ENCODE data around the gene DHRSX.
A peak's percentile ranks its signal among the peaks of the same experiment; 100 is the strongest.
"Not testable (repeated sequence)": the region's sequence is repeated elsewhere in the genome, so short reads cannot be mapped to it uniquely, and the experiment has no call there.

DHRSX gene

DNA sequence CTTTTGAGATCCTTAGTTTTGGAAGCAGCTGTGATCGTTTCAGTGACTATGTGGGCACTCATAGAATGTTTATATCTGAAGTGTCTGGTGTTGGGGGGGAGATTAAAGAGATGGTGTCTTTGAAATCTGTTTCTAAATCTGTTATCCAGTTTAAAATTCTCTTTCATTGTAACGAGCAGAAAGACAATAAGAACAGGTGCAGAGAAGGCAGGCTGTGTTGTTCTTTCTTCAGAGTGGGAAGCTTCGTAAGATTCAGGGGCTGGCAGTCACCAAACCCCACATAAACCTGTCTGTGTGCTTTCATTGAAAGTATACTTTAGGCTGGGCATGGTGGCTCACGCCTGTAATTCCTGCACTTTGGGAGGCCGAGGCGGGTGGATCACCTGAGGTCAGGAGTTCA is 16.3 kb upstream of the DHRSX start:
- no peak for DNase-seq

DNA sequence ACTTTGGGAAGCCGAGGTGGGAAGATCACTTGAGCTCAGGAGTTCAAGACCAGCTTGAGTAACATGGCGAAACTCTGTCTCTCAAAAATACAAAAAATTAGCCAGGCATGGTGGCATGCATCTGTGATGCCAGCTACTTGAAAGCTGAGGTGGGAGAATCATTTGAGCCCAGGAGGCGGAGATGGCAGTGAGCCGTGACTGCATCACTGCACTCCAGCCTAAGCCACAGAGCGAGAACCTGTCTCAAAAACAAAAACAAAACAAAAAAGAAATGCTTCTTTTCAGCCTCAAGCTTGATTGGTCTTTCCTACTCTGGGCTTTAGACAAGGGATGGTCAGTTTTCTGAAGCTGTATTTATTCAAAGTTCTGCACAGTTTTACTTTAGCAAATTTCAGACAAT is 15.8 kb upstream of the DHRSX start:
- no peak for DNase-seq

DNA sequence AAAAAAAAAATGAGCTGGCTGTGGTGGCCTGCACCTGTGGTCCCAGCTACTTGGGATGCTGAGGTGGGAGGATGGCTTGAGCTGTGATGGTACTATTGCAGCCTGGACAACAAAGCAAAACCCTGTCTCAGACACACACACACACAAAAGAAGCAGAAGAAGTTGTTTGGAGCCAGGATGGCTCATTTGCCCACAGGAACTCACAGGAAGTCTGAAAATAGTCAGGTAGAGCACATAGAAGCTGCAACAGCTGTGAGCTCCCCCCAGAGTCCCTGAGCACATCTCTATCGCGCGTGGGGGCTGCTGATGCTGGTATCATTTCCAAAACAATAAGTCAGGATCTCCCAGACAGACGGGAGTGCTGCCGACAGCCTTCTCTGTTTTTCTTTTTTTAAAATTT is 13.4 kb upstream of the DHRSX start:
- no peak for DNase-seq

DNA sequence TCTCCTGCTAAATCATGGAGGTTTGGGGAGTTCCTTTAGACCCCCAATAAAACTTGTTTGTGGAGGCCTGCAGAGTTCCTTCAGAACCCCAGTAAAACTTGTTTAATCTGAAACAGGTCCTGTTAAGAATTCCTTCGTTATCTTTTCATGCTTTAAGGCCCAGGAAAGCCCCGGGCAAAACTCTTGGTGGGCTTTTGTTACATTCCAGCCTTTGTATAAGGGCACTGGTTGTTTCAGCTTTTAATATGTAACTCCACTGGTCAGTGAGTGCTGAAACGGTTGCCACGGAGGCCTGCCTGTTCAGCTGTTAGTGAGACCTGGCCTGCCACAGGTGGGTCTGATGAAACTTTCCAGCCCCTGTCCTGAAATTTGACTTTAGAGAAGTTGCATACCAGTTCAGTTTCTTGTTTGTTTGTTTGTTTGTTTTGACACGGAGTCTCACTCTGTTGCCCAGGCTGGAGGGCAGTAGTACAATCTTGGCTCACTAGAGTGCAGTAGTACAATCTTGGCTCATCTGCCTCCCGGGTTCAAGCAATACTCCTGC is 12.4 kb upstream of the DHRSX start:
- DNase-seq = no peak

DNA sequence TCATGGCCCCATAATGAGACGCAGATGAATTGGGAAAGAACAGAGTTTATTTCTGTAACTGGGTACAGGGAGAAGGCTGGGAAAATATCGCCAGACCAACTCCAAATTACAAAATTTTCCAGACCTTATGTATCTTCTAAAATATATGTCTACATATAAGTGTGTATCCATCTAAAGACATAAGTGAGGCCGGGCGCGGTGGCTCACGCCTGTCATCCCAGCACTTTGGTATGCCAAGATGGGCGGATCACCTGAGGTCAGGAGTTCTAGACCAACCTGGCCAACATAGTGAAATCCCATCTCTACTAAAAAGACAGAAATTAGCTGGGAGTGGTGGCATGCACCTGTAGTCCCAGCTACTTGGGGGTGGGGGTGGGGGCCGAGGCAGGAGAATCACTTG is 11.7 kb upstream of the DHRSX start:
- DNase-seq = no peak

DNA sequence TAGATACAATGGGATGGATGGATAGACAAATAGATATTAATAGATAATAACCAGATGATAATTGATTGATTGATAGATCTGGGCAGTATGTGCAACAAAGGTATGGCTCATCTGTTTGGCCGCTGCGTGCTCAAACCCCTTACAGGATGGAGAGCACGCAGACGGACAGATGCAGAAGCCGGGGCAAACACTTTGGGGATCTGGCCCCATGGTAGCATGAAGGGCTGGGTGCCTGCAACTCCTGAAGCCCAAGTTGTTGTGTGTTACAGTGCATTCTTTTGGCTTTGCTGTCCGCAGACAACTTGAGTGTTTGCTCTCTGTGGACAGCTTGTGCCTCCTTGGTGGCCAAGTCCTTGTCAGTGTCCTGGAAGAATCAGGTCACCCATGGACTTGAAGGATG is 10.6 kb upstream of the DHRSX start:
- no peak for DNase-seq

DNA sequence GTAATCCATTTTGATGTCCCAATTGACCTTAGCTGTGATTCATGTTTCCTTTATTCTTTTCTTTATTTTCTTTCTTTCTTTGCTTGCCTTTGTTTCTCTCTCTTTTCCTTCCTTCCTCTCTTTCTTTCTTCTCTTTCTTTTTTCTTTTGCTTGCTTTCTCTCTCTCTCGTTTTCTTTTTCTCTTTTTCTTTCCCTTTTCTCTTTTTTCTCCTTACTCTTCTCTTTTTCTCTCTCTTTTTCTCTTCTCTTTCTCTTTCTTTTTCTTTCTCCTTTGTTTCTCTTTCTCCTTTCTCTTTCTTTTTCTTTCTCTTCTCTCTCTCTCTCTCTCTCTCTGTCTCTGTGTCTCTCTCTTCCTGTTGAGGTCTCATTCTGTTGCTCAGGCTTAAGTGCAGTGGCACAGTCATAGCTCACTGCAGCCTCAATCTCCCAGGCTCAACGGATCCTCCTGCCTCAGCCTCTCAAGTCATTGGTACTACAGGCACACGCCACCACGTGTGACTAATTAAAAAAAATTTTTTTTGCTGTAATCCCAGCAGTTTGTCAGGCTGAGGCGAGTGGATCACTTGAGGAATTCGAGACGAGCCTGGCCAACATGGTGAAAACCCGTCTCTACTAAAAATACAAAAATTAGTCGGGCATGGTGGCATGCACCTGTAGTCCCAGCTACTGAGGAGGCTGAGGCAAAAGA is 8.0 kb upstream of the DHRSX start:
- DNase-seq = no peak

DNA sequence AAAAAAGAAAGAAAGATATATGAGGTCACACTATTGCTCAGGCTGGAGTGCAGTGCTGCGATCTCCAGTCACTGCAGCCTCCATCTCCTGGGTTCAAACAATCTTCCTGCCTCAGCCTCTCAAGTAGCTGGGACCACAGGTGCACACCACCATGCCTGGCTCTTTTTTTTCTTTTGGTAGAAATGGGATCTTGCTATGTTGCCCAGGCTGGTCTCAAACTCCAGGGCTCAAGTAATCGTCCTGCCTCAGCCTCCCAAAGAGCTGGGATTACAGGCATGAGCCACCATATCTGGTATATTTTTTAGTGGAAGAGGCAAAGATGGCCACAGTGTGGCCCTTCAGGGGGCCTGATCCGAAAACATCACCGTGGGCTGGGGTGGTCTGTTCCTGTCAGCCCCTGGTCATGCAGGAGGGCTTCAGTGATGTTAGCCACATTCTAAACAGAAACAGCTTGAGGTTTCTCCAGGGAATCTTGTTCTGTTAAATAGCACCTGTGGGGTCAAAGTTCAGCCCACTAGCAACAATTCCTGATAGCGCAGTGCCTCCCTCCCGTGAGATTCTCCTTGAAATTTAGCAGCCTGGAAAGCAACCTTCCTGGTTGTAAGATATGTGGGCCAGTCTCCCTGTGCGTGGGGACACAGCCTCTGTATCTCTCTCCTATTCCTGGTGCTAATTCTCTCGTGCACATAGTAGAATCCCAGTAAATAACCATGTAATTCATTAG is 7.3 kb upstream of the DHRSX start:
- DNase-seq = no peak

DNA sequence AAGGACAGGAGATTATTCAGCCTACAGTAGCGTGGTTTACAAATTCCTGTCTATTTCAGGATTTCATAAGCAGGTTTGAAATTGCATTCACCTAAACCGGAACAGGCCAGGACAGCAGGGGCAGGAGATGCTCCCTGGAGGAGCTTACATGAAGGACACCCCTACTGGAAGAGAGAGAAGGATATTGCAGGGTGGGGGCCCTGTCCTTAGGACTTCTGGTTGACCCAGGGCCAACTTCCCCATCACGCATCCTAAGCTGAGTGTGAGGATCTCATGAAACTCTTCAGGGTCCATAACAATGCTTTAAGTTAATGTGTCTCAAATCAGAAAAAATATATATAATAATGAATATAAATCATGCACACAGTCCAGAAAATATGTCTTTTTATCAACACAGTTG is 6.4 kb upstream of the DHRSX start:
- DNase-seq = no peak

DNA sequence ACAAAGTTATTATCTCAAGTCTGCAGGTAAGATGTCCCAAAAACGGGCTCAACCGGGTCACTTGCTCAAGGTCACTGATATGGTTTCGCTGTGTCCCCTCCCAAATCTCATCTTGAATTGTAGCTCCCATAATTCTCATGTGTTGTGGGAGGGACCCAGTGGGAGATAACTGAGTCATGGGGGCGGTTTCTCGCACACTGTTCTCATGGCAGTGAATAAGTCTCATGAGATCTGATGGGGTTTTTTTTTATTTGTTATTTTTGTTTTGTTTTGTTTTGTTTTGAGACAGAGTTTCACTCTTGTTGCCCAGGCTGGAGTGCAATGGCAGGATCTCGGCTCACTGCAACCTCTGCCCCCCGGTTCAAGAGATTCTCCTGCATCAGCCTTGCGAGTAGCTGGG is 4.6 kb upstream of the DHRSX start:
- not testable (repeated sequence) for DNase-seq

DNA sequence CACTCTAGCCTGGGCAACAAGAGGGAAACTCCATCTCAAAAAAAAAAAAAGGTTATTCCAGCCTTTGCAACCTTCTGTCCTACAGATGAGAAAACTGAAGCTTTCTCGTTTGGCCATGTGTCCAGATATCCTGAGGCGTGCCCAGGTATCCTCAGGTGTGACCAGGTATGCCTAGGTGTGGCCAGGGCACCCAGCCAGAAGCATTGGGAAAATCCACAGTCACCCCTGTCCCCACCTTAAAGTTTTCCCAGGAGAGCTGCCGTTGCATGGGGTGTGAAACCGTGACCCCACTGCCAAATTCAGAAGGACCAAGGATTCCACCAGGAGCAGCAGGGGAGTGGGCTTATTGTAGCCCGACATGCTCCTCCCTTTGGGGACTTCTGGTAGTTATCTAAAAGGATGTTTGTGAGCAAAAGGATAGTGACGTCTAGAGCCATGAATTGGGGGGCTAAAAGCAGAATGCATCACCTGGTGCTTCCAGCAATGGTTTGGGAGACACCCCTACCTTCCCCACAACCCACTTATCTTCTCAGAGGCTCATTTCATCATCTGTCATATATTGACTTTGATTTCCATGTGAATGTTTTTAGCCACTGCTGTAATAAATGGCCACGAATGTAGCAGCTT is 4.0 kb upstream of the DHRSX start:
- no peak for DNase-seq

DNA sequence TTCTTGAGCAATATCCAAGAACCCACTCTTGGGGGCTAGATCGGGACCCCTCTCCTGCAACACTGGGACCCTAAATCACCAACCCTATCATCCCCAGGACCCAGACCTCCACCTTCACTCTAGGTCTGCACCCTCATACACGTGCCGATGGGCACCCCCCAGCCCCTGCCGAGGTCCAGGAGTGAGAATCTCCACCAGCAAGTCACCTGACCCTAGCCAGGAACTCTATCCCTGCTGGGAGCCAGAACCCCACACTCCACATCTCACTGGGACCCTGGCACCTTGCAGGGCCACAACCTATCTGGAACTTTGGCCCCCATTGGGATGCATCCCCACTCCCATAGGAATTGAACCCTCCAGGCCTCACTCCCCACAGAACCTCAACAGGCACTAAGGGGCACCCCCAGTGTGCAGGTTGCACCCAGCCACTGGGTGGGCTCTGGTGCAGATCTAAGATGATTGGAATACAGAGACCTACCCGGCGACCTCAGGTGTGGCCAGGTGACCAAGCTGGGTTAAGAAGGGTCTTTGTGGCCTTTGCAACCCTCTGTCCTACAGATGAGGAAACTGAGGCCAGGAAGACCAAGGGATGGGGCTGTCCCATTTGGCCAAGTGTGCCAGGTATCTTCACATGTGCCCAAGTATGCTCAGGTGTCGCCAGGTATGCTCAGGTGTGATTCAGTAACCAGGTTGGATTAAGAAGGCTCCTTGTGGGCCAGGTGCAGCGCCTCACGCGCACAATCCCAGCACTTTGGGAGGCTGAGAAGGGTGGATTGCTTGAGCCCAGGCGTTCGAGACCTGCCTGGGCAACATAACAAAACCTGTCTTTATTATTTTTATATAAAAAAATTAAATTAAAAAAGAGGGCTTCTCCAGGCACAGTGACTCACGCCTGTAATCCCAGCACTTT is 3.1 kb upstream of the DHRSX start:
- no peak for DNase-seq

DNA sequence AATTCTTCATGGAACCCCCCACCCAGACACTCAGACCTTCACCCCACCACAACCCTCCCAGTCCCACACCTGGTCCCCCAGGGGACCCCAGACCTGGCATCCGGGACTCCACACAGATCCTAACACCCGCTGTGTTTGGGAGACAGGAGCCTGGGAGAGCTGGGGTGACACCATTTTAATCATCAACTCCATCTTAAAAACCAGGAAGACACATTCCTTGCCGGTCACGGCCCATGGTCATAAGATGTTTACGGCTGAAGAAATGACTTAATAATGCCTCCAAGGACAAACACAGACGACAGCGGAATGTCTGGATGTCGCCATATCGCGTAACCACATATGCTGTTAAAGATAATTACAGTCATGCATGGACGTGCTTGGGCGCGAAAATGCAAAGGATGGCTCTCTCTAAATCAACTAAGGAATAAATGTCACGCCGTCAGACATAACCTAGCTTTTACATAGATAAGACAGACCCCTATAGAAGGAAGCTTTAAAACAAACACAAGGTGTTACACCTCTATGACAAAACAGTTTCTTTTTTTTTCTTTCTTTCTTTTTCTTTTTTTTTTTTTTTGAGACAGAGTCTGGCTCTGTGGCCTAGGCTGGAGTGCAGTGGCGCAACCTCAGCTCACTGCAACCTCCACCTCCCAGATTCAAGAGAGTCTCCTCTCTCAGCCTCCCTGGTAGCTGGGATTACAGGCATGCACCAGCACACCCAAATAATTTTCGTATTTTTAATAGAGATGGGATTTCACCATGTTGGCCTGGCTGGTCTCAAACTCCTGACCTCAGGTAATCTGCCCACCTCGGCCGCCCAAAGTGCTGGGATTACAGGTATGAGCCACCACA is 2.1 kb upstream of the DHRSX start:
- peak; percentile 22 for DNase-seq

DNA sequence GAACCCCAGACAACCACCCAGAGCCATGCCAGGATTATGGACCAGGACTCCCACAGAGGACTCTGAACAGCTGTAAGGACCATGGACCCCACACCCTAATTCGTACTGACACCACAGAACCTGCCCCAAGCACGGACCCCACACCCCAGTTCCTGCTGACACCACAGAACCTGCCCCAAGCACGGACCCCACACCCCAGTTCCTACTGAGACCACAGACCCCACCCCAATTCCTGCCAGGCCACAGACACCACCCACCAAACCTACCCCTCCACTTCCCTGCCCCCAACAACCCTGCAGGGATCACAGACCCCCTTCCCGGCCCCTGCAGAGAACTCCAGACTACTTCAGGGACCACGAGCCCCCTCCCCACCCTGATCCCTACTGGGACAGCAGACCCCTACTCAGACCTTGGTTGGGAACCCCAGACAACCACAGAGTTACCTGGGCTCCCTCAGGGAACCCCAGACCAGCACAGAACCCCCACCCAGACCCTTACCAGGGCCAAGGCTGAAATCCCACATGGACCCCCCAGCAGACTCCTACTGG is 1.4 kb upstream of the DHRSX start:
- DNase-seq = no peak

DNA sequence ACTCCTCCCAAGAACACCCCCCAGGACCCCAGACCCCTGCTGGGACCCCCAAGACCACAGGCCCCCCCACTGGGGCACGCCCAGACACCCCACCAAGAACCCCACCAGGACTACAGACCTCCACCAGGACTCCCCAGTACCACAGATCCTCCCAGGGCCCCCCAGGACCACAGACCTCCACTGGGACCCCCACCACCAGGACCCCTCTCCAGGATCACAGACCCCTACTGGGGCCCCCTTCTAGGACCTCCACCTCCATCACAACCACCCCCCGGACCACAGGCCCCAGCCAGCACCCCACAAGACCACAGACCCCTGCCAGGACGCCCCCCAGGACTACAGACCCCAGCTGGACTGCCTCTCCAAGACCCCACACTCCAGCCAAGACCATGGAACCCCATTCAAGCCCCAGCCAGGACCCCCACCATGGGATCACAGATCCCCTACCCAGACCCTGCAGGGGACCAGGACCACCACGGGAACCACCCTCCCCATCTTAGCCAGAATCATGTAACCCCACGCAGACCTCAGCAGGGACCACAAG is 855 bp upstream of the DHRSX start:
- DNase-seq = no peak

DNA sequence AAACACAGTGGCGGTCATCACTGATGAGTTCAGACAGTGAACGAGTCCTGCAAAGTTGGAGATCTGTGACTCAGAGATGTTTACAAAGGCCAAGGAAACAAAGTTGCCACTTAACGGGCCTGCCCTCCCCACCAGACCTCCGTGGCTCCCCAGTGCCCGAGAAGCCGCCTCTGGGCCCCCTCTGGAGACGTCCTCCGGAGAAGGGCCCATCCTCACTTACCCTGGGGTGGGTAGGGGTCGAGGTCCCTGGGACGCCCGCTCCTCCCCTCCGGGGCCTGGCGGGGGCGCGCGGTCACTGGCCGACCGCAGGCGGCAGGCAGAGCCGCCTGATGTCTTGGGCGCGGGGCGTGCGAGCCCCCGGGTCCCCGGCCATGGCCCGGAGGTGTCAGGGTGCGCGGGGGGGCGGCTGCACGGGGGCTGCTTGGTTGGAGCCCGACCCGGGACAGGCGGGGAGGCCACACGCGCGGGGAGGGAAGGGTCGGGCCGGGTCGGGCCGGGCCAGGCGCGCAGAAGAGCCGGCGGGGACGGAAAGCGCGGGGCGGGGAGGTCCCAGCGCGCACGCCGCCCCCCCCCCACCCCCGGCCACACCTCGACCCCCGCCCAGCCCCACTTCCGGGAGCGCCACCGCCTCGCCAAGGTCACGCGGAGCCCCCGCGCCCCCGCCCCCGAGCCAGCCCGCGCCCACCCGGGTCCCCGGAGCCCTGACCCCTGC is 529 bp downstream of the DHRSX start:
- peak; percentile 54 for DNase-seq

DNA sequence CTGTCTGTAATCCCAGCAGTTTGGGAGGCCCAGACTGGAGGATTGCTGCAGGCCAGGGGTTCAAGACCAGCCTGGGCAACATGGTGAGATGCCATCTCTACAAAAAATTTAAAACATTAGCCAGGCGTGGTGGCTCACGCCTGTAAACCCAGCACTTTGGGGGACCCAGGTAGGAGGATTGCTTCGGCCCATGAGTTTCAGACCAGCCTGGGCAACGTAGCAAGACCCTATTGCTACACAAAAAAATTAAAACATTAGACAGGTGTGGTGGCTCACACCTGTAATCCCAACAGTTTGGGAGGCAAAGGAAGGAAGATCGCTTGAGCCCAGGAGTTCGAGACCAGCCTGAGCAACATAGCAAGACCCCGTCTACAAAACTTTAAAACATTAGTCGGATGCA is 1.3 kb downstream of the DHRSX start:
- no peak for DNase-seq

DNA sequence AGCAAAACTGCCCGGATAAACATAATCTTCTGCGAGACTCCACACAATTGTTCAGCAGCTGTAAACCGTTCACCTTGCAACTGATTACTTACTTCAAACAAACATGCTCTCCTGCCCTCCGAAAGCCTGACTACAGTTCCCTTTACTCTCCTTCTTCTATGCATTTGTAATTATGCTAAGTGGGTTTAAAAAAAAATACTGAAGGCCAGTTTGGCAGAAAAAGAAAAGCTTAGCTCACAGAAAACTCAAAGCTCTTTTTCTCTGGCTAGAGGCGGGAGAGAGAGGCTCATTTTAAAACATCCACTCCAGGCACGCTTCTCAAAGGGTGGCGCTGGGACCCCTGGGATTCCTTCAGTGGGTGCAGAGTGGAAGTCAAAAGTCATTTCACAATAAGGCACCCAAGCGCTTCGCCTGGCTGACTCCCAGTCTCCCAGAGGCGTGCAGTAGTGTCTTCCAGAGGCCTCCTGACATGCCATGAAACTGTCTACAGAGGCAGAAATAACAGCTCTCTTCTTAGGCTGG is 1.9 kb downstream of the DHRSX start:
- peak; percentile 25 for DNase-seq

DNA sequence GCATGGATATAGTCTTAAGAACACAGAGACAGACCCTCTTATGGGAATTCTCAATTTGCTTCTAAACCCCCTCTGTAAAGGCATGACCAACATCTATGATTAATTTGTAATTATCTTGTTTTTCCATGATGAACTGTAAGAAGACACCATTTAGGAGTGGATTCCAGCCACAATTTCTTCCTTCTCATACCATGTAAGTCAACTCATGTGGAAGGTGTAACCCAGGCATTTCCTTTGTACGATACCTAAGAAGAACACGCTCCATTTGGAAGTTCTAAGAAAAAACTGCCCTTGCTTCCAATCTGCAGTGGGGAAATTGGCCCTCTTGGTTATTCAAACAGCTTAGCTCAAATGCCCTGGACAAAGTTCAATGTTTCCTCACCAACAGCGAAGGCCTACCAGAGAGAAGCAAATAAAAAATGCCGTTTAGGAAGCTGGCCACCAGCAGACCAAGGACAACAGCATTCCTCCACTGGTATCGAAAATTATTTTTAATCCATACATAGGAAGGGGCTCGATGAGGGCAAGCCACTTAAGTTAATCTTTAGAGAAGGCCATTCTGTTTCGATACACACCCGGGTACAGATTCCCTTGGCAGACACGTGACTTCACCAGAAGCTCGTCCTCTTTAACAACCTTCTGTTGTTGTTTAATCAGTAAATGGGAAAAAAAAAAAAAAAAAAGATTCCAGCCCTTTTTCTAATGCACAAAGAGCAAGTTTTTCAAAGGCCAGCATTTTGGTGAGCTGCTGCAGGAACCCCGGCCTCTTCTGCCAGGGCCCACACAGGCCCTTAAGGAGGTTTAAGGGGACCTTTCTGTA is 2.6 kb downstream of the DHRSX start:
- peak; percentile 22 for DNase-seq

DNA sequence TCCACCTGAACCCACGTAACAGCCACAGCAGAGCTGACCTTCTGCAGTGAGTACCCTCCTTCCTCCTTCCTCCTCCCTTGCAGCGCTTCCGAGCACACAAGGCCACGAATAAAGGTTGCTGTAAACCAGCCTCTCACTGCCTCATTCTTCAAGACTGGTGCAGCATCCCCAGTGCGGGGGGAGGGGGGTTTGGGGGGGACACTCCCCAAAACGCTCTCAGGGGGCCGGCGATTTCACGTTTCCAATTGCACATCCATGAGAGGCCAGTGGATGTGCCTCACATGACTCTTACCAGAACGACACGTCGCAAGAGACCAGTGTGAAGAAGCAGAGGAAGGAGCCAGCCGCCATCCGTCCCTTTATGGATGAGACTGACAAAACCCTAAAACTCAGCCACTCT is 5.2 kb downstream of the DHRSX start:
- no peak for DNase-seq

Data from hematopoietic multipotent progenitor cell treated with erythropoietin and hydrocortisone succinate and interleukin-3 and kit ligand, for 6 days (in vitro differentiated cells).